A673 (cell line): Measurements from ENCODE around the gene CALR3.

Source experiments
- EZH2 ChIP-seq: fragments of 200-600 bp; sonication (generic); IDR thresholded peaks from 2 replicates; pipeline ENCODE4 v1.6.1; 2017; ENCODE audit warnings: borderline replicate concordance, low read depth, mild to moderate bottlenecking, mixed read lengths, antibody characterized with exemption, low read length; ENCODE audit not compliant: poor library complexity, severe bottlenecking
- TF ChIP-seq, protein P1 (sequence below): fragments of 300-800, 200-600 bp; sonication (generic); conservative IDR thresholded peaks from 2 replicates; pipeline ENCODE4 v1.5.1; 2017; ENCODE audit warnings: low read depth, mild to moderate bottlenecking, antibody characterized with exemption, low read length, moderate library complexity, mixed read lengths

DNA sequence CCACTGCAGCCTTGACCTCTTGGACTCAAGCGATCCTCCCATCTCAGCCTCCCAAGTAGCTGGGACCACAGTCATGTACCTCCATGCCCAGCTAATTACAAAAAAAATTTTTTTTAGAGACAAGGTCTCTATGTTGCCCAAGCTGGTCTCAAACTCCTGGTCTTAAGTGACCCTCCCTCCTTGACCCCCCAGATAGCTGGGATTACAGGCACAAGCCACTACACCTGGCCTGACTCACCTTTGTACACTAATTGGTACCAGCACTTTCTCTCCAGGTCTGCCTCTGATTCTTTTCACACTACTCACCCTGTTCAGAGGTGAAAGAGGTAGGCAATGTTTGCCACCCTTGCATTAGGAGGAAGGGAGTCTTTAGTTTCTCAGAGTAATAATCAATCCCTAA lies 18.7 kb downstream of the CALR3 start:
- TF ChIP-seq, protein P1, sequence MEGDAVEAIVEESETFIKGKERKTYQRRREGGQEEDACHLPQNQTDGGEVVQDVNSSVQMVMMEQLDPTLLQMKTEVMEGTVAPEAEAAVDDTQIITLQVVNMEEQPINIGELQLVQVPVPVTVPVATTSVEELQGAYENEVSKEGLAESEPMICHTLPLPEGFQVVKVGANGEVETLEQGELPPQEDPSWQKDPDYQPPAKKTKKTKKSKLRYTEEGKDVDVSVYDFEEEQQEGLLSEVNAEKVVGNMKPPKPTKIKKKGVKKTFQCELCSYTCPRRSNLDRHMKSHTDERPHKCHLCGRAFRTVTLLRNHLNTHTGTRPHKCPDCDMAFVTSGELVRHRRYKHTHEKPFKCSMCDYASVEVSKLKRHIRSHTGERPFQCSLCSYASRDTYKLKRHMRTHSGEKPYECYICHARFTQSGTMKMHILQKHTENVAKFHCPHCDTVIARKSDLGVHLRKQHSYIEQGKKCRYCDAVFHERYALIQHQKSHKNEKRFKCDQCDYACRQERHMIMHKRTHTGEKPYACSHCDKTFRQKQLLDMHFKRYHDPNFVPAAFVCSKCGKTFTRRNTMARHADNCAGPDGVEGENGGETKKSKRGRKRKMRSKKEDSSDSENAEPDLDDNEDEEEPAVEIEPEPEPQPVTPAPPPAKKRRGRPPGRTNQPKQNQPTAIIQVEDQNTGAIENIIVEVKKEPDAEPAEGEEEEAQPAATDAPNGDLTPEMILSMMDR = no peak
- no peak for TF ChIP-seq EZH2
